NK-92 treated with Interleukin-12 subunit alpha and Interleukin-12 subunit beta, amount 100 ng/mL, for 24 hours (cell line): ENCODE data around the gene MLEC.
A peak's percentile ranks its signal among the peaks of the same experiment; 100 is the strongest.
"Not testable (repeated sequence)": the region's sequence is repeated elsewhere in the genome, so short reads cannot be mapped to it uniquely, and the experiment has no call there.

Experiments used
- DNase-seq: peaks from one replicate; lab custom pipeline; 2025; lab: John Stamatoyannopoulos, UW

Gene MLEC

DNA sequence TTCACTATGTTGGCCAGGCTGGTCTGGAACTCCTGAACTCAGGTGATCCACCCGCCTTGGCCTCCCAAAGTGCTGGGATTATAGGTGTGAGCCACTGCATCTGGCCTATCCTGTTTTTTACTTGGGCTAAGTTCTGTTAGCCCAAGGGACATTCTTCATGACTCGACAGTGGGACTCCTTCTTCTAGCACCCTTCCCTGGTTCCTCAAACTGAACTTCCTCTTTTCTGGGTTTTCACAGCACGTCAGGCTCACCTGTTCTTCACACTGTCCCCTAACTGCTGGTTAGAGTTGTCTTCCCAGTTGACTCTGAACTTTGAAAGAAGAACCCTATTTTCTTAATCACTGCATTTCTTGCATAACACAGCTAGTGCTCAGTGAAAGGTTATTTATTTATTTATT lies 24.1 kb upstream of the MLEC start:
- no peak for DNase-seq

DNA sequence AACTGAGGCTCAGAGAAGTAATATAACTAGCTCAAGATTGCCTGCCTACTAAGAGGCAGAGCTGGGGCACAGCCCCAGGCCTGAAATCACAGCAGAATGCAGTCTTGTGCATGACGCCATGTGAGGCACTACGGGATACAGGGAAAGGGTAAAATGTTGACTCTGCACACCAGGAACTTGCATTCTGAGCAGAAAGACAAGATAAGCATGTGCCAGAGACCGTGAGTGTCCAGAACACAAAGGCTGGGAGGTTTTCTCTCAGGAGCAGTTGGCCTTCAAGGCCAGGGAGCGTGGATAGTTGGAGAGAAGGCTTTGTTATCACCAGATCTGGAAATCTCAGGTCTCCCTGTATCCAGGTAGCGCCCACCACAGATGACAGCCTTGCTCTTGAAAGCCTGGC lies 23.2 kb upstream of the MLEC start:
- DNase-seq, result no peak

DNA sequence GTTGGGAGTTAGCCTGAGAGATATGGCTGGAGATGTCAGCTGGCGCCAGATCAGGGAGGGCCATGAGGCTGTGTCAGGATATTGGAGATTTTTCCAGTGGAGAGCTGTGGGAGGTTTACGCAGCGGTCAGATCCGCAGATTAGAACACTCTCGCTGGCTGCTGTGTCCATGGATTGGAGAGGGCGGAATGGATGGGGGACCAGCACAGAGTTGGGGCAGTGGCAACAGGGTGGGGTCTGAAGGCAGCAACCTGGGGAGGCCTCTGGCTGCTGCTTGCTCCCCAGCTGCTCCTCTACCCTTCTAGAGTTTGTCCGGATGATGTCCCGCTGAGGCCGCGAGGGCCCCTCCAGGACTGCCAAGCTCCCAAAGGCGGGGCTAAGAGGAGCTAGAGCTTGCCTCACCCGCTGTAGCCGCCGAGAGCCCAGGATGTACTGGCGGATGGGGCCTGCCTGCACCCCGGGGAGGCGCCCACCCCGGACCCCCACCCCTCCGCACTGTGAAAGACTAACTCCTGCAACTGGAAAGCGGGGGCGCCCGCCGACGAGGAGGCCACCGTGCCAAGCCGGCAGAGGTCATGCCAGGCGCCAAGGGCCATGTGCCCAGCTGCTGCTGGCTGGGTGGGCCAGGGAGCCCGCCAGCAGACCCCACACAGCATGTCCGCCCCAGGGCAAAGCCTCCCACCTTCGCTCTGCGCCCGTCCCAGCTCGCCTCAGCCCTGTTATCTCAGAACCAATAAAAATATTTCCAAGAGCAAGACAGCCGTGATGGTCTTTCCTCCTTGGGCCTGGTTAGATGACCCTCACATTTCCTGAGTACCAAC lies 20.2 kb upstream of the MLEC start:
- no peak for DNase-seq

DNA sequence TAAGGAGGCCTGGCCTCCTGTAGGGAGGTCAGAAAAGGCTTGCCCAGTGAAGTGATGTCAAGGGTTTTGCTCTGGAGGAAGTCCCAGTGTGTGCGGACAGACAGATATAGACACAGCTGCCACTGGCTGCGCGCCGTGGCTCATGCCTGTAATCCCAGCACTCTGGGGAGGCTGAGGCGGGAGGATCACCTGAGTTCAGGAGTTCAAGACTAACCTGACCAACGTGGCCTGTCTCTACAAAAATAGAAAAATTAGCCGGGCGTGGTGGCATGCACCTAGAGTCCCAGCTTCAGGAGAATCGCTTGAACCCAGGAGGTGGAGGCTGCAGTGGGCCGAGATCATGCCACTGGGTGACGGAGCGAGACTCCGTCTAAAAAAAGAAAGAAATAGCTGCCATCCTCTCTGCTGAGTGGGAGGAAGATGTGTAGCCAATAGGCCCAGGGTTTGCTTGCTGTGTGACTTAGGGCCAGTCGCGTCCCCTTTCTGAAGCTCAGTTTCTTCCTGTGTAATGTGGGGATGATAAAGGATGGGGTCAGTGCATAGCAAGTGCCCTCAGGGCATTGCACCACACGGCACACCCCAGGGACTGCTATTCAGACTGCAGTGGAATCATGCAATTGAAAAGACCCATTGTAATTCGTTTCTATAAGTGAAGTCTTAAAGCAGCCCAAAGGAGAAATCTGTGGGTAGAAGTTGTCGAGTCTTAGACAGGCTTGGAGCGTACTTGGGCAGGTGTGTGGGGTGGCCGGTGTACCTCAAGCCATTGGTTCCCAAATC lies 18.7 kb upstream of the MLEC start:
- DNase-seq, result no peak

DNA sequence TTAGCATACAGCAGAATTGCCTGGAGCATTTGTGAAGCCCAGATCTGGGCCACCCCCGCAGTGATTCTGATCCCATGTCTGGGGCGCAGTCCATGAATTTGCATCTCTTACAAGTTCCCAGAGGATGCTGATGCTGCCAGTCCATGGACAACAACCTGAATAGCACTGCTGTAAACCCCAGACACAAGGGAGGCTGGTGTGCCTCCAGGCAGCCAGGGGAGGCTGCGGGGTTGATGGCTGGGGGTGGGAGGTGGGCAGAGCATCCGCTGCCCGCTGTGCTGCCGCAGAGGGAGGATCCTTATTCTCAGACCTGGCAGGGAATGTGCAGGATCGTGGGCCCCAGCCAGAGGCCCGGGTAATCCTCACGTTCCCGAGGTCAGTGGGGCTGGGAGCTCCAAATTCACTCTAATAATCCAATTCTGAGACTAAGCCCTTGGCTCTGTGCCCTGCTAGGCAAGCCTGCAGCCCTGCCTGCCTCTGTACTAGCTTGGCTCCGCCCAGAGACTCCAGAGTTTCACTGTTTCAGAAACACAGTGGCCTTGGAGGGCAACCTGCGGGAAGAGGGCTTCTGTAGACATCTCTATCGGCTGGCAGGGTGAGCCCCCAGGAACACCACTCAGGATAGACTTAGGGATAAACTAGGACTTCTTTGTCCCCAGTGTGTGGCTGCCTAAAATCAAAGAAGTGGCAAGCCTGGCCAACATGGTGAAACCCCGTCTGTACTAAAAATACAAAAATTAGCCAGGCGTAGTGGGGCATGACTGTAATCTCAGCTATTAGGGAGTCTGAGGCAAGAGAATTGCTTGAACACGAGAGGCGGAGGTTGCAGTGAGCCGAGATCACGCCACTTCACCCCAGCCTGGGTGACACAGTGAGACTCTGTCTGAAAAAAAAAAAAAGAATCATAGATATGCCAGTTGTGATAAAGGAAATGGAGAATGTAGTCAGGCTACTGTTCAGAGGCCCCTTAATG lies 17.8 kb upstream of the MLEC start:
- no peak for DNase-seq

DNA sequence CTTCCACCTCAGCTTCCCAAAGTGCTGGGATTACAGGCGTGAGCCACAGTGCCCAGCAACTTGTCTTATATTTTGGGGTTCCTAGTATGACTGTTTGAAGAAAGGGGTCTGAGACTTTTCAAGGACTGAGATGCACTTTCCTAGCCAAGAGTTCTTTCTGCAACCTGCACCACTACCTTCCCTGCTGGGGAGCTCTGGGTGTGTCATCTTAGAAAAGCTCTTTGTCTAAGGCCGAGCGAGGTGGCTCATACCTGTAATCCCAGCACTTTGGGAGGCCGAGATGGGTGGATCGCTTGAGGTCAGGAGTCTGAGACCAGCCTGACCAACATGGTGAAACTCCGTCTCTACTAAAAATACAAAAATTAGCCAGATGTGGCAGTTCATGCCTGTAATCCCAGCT lies 16.7 kb upstream of the MLEC start:
- not testable (repeated sequence) for DNase-seq

DNA sequence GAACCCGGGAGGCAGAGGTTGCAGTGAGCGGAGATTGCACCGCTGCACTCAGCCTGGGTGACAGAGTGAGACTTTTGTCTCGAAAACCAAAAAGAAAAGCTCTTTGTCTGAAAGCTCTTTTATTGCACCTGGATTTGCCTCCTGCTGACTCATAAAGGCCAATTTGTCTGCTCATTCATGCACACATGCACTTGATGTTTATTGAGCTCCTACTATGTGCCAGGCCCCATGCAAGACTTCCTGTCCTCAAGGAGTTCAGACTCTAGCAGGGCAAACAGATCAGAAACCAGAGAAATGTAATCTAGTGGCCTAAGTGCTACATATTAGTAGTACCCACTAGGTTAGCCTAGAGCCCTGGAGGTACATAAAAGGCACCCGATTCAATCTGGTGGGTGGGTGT lies 16.3 kb upstream of the MLEC start:
- no peak for DNase-seq

DNA sequence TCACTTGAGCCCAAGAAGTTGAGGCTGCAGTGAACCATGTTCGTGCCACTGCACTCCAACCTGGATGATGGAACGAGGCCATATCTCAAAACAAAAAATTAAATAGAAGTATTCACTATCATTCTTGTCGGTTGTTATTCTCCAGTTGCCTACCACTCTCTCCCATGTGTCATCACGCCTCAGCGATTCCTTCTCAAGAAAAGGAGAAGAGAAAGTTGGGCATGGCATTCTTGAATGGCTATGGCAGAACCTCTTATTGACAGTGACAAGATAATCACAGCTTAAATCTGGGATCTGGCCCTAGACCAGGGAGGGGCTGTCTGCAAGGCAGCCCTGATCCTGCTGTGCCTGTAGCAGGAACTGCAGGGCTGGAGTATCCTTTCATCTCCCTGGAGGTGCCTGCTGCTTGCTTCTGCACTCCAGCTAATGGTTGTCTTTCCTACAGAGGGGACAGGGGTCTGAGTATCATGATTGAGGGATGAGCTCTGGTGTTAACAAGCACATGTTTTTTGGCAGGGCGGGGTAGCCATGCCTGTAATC lies 12.8 kb upstream of the MLEC start:
- no peak for DNase-seq

DNA sequence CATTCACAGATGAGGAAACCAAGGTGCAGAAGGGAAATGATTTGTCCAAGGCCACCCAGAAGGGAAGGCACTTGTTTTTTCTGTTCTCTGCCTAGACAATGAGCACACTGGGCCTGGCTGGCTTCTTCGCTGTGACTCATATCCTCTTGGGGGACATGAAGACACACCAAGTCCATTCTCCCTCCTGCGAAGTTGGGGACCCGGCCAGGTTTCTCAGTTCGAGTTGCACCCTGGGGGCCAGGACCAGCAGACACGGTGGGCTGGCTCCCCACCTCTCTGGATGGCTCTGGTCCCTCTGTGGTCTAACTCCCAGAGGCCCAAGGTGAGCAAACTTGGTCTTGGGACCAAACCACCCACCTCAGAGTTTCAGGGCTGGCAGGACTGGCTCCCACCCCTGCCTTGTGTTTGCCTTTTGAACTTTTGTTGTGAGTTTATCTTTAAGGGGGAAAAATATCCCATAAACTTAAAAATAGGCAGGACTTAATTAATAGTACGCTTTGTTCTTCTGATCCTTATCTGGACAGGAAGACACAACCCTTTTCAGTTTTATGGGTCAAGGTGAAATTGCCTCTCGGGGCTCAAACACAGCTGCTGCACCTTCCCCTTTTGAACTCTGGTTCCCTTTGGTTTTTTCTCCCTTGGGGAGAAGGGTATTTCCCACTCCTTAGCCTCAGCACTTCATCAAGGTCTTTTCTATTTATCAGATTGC lies 9.0 kb upstream of the MLEC start:
- peak; percentile 21 for DNase-seq

DNA sequence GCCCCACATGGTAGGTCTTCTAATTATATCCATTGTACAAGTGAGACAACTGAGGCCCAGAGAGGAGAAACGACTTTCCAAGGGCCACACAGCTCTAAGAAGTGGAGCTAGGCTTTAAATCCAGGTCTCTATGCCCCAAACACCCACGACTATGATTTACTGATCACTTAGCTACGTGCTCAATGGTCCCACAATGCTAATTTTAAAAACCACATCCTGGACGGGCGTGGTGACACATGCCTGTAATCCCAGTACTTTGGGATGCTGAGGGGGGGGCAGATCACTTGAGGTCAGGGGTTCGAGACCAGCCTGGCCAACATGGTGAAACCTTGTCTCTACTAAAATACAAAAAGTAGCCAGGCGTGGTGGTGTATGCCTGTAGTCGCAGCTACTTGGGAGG lies 8.4 kb upstream of the MLEC start:
- DNase-seq, result no peak

DNA sequence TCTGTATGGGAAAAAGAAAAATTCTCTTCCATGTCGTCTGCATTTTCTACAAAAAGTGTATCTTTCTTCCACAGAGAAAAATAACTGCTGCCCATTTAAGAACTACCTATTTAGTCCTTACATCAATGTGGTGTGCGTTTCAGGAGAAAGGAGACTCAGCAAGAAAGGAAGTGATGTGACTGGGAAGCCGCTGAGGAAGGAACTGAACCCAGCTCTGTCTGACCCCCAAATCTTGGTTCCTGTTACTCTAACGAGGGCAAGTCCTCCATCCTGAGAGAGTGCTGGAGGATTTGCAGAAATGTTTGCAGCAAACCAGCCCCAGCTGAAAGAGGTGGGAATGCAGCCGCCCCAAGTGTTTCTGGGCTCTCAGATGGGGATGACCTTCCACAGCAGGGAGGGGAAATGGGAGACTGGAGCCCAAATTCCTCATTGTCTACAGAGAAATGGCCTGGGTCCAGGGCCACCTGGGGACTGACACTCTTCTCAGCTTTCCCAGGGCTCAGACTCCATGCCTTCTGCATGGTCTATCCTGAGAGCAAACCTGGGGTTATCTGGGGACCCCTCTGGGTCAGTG lies 6.7 kb upstream of the MLEC start:
- DNase-seq, result no peak

DNA sequence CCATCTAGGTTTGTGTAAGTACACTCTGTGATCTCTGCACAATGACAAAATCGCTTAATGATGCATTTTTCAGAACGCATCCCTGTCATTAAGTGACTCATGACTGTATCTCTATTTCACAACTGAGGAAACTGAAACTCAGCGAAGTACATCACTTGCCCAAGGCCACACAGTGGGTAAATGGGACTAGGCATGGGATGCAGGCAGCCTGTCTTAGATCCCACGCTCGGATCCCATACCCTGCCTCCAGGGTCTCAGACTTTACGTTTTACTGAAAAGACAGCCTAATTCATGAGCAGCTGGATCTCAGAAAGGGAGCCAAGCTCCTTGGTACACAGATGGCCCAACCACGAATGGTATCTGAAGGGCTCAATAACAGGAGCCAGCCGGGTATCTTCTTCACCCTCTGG lies 2.4 kb upstream of the MLEC start:
- DNase-seq, result no peak

DNA sequence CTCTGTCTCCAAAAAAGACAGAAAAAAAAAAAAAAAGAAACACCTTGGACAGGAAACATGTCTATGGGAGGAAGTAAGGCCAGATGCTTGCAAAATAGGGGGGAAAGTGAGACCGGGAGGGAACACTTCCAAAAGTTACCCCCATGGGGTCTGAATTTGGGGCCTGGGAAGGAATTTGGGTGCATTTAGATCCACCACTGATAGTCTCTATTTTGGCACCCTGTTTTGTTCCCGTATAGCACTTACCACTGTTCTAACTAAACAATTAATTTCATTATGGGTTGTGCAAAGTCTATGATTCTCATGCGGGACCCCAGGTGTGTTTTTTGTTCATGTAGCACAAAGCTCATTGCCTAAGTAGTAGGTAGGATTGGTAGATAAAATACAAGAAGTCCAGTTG lies 1.4 kb upstream of the MLEC start:
- DNase-seq, result no peak

DNA sequence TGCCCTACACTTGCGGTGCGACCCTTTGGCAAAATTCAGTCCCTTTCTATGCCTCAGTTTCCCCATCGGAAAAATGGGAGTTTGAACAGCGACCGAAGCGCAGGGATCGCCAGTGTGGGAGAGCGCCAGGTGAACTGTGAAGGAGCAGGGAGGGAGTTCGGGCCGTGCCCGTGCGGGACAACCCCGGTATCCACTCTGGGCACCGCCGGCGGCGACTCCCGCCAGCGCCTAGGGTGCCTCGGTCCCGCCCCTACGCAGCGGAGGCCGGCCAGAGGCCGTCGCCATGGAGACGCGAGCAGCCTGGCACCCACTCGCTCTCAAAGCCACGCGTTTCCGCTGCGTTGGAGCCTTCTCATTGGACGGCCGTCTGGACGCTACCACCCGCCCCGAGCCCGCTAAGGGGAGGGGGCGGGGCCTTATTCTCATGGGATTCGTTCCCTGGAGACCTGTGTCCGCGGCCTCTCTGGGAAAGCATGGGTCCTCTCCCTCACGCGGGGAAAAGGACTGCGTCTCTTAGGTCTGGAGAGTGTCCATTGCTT lies 729 bp upstream of the MLEC start:
- DNase-seq, result peak; percentile 91

DNA sequence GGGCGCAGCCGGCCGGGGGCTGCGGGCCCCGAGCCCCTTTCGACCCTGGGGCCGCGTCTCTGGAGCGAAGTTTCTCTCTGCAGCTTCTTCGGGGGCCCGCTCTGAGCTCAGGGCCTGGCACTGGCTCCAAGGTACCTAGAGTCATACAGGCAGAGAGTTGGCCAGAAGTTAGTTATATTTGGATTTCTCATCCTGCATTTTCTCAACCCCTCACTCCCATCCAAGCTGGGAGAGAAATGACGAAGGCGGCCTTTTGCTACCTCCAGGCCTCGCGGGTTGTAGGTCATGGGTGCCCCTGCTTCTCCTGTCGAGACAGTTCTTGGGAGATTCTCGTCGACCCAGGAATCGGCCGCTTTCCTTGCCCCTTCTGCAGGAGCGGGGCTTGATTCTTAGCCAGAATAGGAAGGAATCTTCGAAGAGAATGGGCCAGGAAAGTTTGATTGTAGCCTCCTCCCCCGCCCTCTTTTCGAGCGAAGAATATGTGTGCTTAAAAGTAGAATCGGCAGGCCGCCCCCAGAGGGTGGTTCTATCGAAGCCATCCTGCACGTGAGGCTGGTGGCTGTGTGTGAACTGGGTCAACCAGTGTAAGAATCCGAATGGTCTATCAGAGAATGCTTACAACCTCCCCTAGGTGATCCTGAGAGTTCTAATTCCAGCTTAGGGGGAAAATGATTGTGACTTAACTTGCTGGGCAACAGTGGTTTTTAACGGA lies 785 bp downstream of the MLEC start:
- DNase-seq, result no peak

DNA sequence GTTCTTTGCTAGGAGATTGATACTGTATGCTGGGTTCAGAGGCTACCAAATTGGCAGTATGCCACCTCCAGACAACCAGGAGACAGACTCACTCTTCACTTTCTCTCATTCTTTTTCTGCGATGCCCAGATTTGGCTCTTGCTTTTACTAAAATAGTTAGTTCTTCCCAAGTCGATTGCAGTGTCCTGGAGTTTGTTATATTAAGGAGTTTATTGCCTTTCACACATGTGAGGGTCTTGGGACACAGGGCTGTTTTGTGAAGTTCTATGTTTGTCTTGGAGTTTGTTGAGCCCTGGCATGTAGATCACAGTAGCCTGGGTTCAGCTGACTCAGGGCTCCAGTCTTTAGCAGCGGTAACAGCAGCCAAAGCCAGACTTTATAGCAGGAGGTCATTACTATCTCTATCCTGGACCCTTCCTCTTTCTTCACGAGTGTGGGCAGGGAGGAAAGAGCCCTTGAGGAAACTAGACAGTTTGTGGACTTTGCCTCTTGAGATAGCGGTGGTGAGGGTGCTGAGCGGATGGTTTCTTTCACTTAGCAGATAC lies 1.6 kb downstream of the MLEC start:
- DNase-seq, result no peak

DNA sequence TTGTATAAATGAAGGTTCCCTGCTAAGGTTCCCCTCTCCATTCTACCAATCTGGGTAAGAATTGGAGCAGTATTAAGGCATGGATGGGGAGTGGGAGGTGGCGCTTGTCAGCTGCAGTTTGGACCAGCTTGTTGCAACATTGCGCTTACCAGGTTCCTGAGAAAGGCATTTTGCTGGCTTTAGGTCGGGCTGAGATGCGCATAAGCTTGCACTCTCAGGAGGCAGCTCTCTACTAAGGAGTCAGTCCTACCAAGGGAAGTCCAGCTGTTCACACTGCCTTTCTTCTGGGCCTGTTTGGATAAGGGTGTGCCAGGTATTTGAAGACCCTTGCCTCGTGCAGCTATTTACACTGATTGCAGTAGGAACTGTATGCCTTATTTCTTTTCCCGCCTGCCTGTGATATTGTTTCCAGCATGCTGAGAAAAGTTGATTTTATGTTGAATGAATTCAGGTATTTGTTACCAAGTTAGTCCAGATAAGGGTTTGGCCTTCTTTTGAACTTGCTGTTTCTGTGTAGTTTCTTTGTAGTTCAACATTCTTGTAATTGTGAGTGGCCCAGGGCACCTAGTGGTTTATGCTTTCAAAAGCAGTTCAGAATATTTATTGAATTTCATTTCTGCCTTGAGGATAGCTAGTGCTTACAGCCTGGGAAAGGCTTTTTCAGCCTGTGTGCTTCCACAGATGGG lies 2.6 kb downstream of the MLEC start:
- DNase-seq, result no peak

DNA sequence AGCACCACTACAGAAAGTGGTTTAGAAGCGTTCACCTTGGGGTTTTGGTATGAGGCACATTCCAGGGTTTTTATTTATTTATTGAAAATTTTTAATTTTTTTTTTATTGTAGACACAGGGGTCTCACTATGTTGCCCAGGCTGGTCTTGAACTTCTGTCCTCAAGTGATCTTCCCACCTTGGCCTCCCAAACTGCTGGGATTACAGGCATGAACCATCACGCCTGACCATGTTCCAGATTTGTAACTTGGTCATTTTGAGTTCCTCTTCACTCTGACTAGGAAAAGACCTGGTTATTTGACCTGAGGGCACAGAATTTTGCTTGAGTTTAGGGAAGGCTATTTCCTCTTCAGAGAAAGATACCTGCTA lies 3.1 kb downstream of the MLEC start:
- no peak for DNase-seq

DNA sequence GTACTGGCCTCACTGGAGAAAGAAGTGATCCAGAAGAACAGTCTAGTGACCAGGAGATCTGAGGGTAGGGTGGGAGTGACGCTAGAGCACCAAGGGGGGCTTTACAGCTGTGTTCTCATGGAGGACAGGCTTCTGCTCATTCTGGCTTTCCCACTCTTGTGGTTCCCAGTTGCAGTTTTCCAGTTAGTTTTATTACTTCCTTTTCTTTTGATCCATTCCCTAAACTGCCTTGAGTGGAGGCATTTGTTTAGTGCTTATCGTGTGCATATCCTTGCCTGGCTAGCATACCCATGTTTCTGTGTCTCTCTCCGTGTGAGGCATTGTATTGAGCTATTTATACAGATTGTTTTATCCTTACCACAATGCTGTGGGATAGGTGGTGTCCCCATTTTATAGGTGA lies 4.0 kb downstream of the MLEC start:
- DNase-seq, result no peak
